HL-60 (cell line): ENCODE results near the gene ANKFN1.

Experiments
- GABPA ChIP-seq: IDR thresholded peaks from 2 replicates; pipeline ENCODE4 v1.6.1; 2012; ENCODE audit warnings: low read depth
- POLR2AphosphoS5 ChIP-seq: IDR thresholded peaks from 2 replicates; pipeline ENCODE4 v1.6.1; 2012; ENCODE audit warnings: low read depth
- REST ChIP-seq: IDR thresholded peaks from 2 replicates; pipeline ENCODE4 v1.6.1; 2012; ENCODE audit warnings: low read depth; ENCODE audit not compliant: insufficient replicate concordance
- TF ChIP-seq, protein P1 (sequence below): IDR thresholded peaks from one replicate; pipeline ENCODE4 v1.5.1; 2011; ENCODE audit warnings: low read length, control low read depth, inconsistent platforms; ENCODE audit not compliant: insufficient read depth

- TF ChIP-seq, protein P1, sequence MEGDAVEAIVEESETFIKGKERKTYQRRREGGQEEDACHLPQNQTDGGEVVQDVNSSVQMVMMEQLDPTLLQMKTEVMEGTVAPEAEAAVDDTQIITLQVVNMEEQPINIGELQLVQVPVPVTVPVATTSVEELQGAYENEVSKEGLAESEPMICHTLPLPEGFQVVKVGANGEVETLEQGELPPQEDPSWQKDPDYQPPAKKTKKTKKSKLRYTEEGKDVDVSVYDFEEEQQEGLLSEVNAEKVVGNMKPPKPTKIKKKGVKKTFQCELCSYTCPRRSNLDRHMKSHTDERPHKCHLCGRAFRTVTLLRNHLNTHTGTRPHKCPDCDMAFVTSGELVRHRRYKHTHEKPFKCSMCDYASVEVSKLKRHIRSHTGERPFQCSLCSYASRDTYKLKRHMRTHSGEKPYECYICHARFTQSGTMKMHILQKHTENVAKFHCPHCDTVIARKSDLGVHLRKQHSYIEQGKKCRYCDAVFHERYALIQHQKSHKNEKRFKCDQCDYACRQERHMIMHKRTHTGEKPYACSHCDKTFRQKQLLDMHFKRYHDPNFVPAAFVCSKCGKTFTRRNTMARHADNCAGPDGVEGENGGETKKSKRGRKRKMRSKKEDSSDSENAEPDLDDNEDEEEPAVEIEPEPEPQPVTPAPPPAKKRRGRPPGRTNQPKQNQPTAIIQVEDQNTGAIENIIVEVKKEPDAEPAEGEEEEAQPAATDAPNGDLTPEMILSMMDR = no peak
- TF ChIP-seq REST (no peak), POLR2AphosphoS5 (no peak), GABPA (no peak)
Measured at GRCh38 chr17:56262803-56263202, 109.5 kb downstream of the ANKFN1 start.
